Right lobe of liver (tissue), 6 donors: Measurements from ENCODE around the gene CACHD1. TPM values are rescaled to one million over a fixed set of nuclear protein-coding genes. Genes with fewer than 3 reads are reported as not detected.

Experiments
- ATAC-seq, 4 donors: fragments of 200-7000 bp; cut with Tn5 transposase; one replicate each; pipeline ENCODE4 v1.9.1; 2020; ENCODE audit warnings: mild to moderate bottlenecking in 4 of 4, moderate library complexity in 4 of 4
- DNase-seq, 3 donors: peaks; one replicate each; pipeline ENCODE4 v3.0.0-alpha.2; 2020
- H3K27ac ChIP-seq, 3 donors: fragments of 200-600 bp; one replicate each; pipeline ENCODE4 v1.8.0; 2022
- H3K27me3 ChIP-seq, 2 donors: fragments of 200-600 bp; one replicate each; pipeline ENCODE4 v1.8.0; 2022
- H3K36me3 ChIP-seq, 4 donors: fragments of 200-600 bp; sonication (generic) in 1 of 4; one replicate each; pipeline versions ENCODE4 v1.5.1 to v1.8.0; 2017 to 2022; ENCODE audit warnings: control low read depth in 1 of 4
- H3K4me1 ChIP-seq, 4 donors: fragments of 200-600 bp; sonication (generic) in 1 of 4; one replicate each; pipeline versions ENCODE4 v1.5.1 to v1.8.0; 2017 to 2022; ENCODE audit warnings: control low read depth in 1 of 4
- H3K4me3 ChIP-seq, 3 donors: fragments of 200-600 bp; one replicate each; pipeline ENCODE4 v1.8.0; 2022
- H3K9me3 ChIP-seq, 4 donors: fragments of 200-600 bp; sonication (generic) in 1 of 4; one replicate each; pipeline versions ENCODE4 v1.5.1 to v1.8.0; 2017 to 2022; ENCODE audit warnings: control low read depth in 1 of 4
- POLR2A ChIP-seq: fragments of 450-650 bp; IDR thresholded peaks from one replicate; pipeline ENCODE4 v1.6.1; 2017; ENCODE audit warnings: antibody characterized with exemption, mild to moderate bottlenecking
- WGBS: methylation state at CpG from one replicate; pipeline ENCODE4 v1.1.6; 2018; ENCODE audit warnings: low coverage, low lambda C conversion rate; ENCODE audit not compliant: insufficient coverage; ENCODE audit errors: missing lambda C conversion rate; 5-methylcytosine and 5-hydroxymethylcytosine counted together
- intact Hi-C, 2 donors: fragments of 100-400 bp; cut with DNase I; formaldehyde crosslinking; loops; one replicate each; pipeline versions ENCODE4 v1.11.2 to v1.14.1; 2022
- total RNA-seq, 6 experiments: library from RNA; depleted of rRNA in 2 of 6; stranded (reverse); fragments of >200 nt in 2 of 6; fragmentation: NEBNext Ultra II Directional in 3 of 6; extraction: Animal tissue kit (Norgen Biotek cat#: 25700) in 3 of 6; gene quantifications; one replicate each; pipeline versions ENCODE4 v1.1.0 to v1.2.4, GENCODE V29; 2016 to 2023
- TF ChIP-seq, protein P1 (sequence below), 4 donors: fragments of 200-600 bp in 3 of 4; fragments of 450-650 bp in 1 of 4; IDR thresholded peaks; one replicate each; pipeline versions ENCODE4 v1.5.1 to v1.8.0; 2016 to 2022; ENCODE audit warnings: antibody characterized with exemption in 4 of 4, mild to moderate bottlenecking in 2 of 4
- donor health status: DM: no; HTN: yes; CAD: no.
- donor health status: DM: no; HTN: no; CAD: no.
- donor health status: DM: no; HTN: no; CAD: no.
- donor health status: DM: no; HTN: yes; CAD: no.
- donor health status: DM: no; HTN: yes; CAD: no.

Gene CACHD1
- total RNA-seq, 6 experiments from 2014 or later, result 0.59 to 3.0 (median 1.3) TPM

DNA sequence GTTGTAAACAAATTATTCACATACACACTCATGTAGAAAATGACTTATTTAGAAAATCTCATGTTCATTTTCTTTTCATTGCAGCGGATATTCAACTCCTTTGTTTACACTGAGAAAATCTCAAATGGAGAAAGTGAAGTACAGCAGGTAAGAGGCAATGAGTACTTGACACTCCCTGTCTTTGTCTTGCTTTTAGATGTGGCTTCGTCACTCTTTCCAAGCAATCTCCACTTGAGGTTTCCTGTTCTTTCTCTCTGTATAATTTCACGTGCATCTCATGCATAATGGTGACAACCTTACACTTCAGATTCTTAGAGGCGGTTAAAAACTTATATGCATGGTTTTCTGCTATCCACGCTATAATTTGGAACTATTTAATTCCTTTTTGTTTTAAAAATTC, 80.6 kb downstream of the CACHD1 start:
- intact Hi-C loops, result no loop called here
- H3K27ac ChIP-seq, result no peak overlapping the region
- no peaks in the 10 kb centered on the region for H3K27me3 ChIP-seq
- no peaks in the 10 kb centered on the region for H3K9me3 ChIP-seq
- ATAC-seq (no peak), DNase-seq (no peak)
- no peak overlapping the region for H3K4me3 ChIP-seq
- H3K4me1 ChIP-seq, result no peaks in the 10 kb centered on the region
- TF ChIP-seq, protein P1, sequence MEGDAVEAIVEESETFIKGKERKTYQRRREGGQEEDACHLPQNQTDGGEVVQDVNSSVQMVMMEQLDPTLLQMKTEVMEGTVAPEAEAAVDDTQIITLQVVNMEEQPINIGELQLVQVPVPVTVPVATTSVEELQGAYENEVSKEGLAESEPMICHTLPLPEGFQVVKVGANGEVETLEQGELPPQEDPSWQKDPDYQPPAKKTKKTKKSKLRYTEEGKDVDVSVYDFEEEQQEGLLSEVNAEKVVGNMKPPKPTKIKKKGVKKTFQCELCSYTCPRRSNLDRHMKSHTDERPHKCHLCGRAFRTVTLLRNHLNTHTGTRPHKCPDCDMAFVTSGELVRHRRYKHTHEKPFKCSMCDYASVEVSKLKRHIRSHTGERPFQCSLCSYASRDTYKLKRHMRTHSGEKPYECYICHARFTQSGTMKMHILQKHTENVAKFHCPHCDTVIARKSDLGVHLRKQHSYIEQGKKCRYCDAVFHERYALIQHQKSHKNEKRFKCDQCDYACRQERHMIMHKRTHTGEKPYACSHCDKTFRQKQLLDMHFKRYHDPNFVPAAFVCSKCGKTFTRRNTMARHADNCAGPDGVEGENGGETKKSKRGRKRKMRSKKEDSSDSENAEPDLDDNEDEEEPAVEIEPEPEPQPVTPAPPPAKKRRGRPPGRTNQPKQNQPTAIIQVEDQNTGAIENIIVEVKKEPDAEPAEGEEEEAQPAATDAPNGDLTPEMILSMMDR (IDR thresholded peaks at IDR 0.05), result no peak
- no peak for TF ChIP-seq POLR2A
- 89% methylated on average over 5 of the region's 5 CpGs for WGBS
- no peaks in the 10 kb centered on the region for H3K36me3 ChIP-seq

- TF ChIP-seq, protein P1 (IDR thresholded peaks at IDR 0.05), result no peak
- TF ChIP-seq POLR2A, result no peak
- no peaks in the 10 kb centered on the region for H3K9me3 ChIP-seq
- DNase-seq, result no peak
- ATAC-seq, result no peak
- no peak overlapping the region for H3K4me3 ChIP-seq
- H3K36me3 ChIP-seq, result no peaks in the 10 kb centered on the region
- no peaks in the 10 kb centered on the region for H3K4me1 ChIP-seq
- no peak overlapping the region for H3K27ac ChIP-seq
- intact Hi-C loops, result no loop called here
- no peaks in the 10 kb centered on the region for H3K27me3 ChIP-seq
- WGBS, result 76% methylated on average over 4 of the region's 4 CpGs
Measured at GRCh38 chr1:64550946-64551605, 81.1 kb downstream of the CACHD1 start.

DNA sequence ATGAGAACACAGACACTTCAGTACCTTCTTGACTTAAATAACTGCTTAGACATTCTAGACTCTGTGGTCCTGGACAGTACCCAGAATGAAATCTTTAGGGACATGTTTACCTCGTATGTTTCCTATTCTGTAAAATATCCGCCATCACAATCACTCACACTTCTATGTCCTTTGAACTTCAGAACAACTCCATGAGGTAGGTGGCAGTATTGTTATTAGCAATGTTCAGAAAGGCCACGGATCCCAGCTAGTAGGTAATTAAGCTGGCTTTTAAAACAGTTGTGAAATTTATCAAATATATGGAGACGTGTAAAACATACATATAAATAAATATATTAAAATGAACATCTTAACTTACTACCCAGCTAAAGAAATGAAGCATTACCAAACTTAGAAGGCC, 83.4 kb downstream of the CACHD1 start:
- intact Hi-C loops, result no loop called here
- WGBS, result 70% methylated on average over 4 of the region's 4 CpGs

DNA sequence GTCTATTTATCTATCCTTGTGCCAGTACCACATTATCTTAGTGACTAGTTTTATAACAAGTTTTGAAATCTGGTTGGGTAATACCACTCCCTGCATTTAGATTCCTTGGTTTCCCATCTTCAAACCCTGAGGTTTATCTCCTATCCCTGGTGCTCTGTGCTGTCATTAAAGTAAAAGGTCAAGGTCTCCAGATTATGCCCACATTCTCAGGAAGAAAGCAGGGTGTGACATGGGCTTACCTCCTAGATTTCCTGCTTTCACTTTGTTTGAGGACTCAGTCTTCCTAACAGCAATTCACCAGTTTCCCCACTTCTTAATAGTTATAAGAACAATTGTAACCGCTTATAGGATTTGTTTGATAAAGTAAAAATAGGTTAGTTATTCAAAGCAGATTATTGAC, 86.0 kb downstream of the CACHD1 start:
- no peak for ATAC-seq
- no peak overlapping the region for H3K27ac ChIP-seq
- intact Hi-C loops, result no loop called here

More for the DNA sequence above, 83.4 kb downstream of the CACHD1 start:
- TF ChIP-seq, protein P1 (IDR thresholded peaks at IDR 0.05), result no peak
- no peak for TF ChIP-seq POLR2A
- no peak for ATAC-seq
- Histone ChIP-seq H3K4me1 (no peaks in the 10 kb centered on the region), H3K27ac (no peak overlapping the region), H3K27me3 (no peaks in the 10 kb centered on the region), H3K4me3 (no peak overlapping the region), H3K36me3 (no peaks in the 10 kb centered on the region), H3K9me3 (no peaks in the 10 kb centered on the region)
- DNase-seq, result no peak

More for the DNA sequence above, 86.0 kb downstream of the CACHD1 start:
- no peaks in the 10 kb centered on the region for H3K4me1 ChIP-seq
- WGBS, result 33% methylated on average over 1 of the region's 1 CpG
- DNase-seq, result no peak
- H3K27me3 ChIP-seq, result no peaks in the 10 kb centered on the region
- no peak overlapping the region for H3K4me3 ChIP-seq
- no peaks in the 10 kb centered on the region for H3K9me3 ChIP-seq
- H3K36me3 ChIP-seq, result no peaks in the 10 kb centered on the region
- TF ChIP-seq POLR2A, result no peak
- TF ChIP-seq, protein P1 (IDR thresholded peaks at IDR 0.05), result no peak
